ENCODE data around the gene EIF3K.

The EIF3K gene

GRCh38 chr19:38674388-38675171 is 55.6 kb downstream of the EIF3K start:
- H3K27ac Mint-ChIP-seq = peak overlapping the region; percentile 60
- peaks cover 4% of the 10 kb centered on the region for H3K36me3 Mint-ChIP-seq
- no peaks in the 10 kb centered on the region for H3K27me3 Mint-ChIP-seq
- ATAC-seq (ENCODE audit: low read depth) (peak; percentile 52), DNase-seq (ENCODE audit: low spot score in 2 of 2) (no peak)
- H3K9me3 Mint-ChIP-seq = no peaks in the 10 kb centered on the region
- peaks cover 55% of the 10 kb centered on the region for H3K4me1 Mint-ChIP-seq
- no peak overlapping the region for H3K4me3 Mint-ChIP-seq

DNA sequence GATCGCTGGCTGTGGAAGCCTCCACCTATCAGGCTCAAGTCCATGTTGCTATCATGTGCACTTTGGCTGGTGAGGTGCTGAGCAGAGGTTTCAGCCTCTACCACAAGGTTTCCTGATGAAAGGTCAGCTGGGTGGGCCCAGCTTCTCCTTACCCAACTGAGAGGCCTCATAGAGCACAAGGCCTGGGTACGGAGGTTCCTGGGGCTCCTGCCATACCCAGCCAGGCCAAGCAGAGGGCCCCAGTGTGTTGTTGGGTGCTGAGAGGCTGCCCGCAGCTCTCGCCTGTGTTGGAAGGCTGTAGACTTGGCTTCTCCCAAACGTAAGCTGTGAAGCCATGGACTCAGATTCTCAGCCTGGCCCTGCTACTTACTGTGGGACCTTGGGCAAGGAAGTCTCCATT is 56.6 kb downstream of the EIF3K start:
- no peaks in the 10 kb centered on the region for H3K27me3 Mint-ChIP-seq
- H3K36me3 Mint-ChIP-seq = peaks cover 6% of the 10 kb centered on the region
- no peak for ATAC-seq (ENCODE audit: low read depth)
- peaks cover 52% of the 10 kb centered on the region for H3K4me1 Mint-ChIP-seq
- H3K9me3 Mint-ChIP-seq = no peaks in the 10 kb centered on the region
- DNase-seq (ENCODE audit: low spot score in 2 of 2) = no peak
- no peak overlapping the region for H3K27ac Mint-ChIP-seq
- H3K4me3 Mint-ChIP-seq = no peak overlapping the region

GRCh38 chr19:38676023-38676877 is 57.3 kb downstream of the EIF3K start:
- DNase-seq (ENCODE audit: low spot score in 2 of 2) (no peak), ATAC-seq (ENCODE audit: low read depth) (no peak)
- peaks cover 6% of the 10 kb centered on the region for H3K36me3 Mint-ChIP-seq
- H3K4me3 Mint-ChIP-seq = no peak overlapping the region
- H3K27me3 Mint-ChIP-seq = no peaks in the 10 kb centered on the region
- H3K4me1 Mint-ChIP-seq = peaks cover 56% of the 10 kb centered on the region
- H3K9me3 Mint-ChIP-seq = no peaks in the 10 kb centered on the region
- no peak overlapping the region for H3K27ac Mint-ChIP-seq

DNA sequence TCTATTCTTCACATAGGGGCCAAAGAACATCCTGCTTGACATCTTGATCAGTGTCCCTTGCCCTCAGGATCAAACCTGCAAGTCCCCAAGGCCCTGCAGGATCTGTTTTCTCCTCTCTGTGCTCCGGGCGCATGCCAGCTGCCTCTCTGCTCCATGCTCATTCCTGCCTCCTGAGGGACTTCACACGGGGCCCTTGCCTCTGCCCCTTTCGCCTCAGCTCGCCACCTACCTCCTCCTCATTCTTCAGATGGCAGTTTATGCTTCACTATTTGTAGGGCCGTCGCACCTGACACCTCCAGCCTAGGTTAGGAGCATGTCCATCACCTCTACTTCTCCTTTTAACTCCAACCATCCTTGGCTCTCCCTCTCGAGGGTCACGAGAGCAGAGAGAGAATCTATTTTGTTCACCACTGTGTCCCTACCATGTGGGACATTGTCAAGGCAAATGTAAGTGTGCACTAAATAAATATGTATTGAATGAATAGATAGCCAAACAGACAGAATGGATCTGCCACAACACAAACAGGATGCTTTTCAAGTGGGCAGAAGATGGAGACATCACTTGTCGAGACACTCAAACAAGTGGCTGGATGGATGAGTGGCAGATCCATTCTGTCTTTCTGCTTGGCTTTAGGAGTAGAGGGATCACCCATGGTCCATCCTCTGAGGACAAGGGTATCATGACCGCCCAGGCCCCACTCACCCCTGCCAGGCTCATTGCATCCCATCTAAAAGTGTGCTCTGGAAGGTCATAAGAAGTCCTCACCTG is 58.1 kb downstream of the EIF3K start:
- ATAC-seq (ENCODE audit: low read depth) = no peak
- DNase-seq (ENCODE audit: low spot score in 2 of 2) = no peak
- H3K27me3 Mint-ChIP-seq = no peaks in the 10 kb centered on the region
- H3K4me3 Mint-ChIP-seq = no peak overlapping the region
- H3K36me3 Mint-ChIP-seq = peaks cover 10% of the 10 kb centered on the region
- no peaks in the 10 kb centered on the region for H3K9me3 Mint-ChIP-seq
- peaks cover 56% of the 10 kb centered on the region for H3K4me1 Mint-ChIP-seq
- peak overlapping the region; percentile 48 for H3K27ac Mint-ChIP-seq

DNA sequence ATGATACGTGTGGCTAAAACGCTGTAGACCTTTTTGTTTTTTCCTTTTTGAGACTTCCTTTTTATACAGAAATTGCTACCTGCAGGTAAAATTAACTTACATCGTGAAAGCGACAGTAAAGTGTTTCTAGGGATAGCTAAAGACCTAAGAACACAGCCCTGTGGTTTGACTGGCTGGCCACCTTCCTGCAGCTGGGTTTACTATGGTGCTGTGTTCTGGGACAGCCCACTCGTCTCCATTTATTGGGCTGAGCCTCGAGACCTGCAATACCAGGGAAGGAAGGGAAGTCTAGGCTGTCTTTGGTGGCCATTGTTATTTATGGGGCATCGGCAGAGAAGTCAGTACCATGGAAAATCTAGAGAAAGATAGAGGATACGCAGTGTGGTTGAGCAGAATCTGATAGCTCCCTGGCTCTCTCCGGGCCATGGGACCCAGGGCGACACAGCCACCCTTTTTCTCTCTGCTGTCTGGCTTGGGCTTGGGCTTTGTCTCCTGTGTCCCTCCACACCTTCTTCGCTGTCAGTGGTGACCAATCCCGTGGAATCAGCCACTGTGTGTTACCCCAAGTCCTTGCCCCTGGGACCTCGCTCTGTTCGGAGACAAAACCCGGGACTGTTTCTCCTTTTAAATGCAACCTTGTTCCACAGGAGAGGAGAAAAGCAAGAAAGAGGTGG is 59.4 kb downstream of the EIF3K start:
- Mint-ChIP-seq H3K4me3 (no peak overlapping the region), H3K9me3 (no peaks in the 10 kb centered on the region), H3K36me3 (peaks cover 12% of the 10 kb centered on the region), H3K4me1 (peaks cover 64% of the 10 kb centered on the region), H3K27ac (no peak overlapping the region), H3K27me3 (no peaks in the 10 kb centered on the region)
- ATAC-seq (ENCODE audit: low read depth) = no peak
- DNase-seq (ENCODE audit: low spot score in 2 of 2) = no peak

DNA sequence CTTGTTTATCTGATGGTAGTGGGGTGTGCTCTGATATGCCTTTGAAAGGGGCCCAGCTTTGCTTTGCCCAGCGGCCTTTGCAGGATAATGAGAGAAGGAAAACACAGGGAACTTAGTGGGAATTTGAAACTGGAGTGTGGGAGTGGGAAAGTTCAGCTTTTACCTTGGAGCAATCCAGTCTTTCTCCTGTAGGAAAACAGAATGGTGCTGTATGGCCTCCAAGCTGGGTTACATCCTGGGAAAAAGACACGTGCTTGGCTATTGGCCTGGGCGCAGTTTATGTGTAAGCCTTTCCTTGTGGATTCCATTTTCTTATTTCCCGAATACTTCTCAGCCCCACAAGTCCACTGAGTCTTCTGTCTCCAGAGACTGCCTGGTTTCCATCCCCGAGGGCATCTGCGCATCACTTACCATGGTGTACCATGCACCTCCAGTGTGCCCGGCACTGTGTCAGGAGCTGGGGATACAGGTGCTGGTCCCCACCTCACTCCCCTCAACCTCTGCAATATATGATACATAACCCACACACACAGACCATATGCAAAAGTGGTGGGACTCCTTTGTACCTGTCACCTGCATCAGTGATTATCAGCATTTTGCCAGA is 60.0 kb downstream of the EIF3K start:
- Mint-ChIP-seq H3K27me3 (no peaks in the 10 kb centered on the region), H3K4me1 (peaks cover 67% of the 10 kb centered on the region), H3K27ac (no peak overlapping the region), H3K36me3 (peaks cover 12% of the 10 kb centered on the region), H3K4me3 (no peak overlapping the region), H3K9me3 (no peaks in the 10 kb centered on the region)
- DNase-seq (ENCODE audit: low spot score in 2 of 2) (no peak), ATAC-seq (ENCODE audit: low read depth) (no peak)

- Mint-ChIP-seq H3K27me3 (no peaks in the 10 kb centered on the region), H3K36me3 (peaks cover 12% of the 10 kb centered on the region), H3K4me3 (no peak overlapping the region), H3K4me1 (peaks cover 62% of the 10 kb centered on the region), H3K27ac (peak overlapping the region; percentile 15), H3K9me3 (no peaks in the 10 kb centered on the region)
- ATAC-seq (ENCODE audit: low read depth) (no peak), DNase-seq (ENCODE audit: low spot score in 2 of 2) (no peak)
Measured at GRCh38 chr19:38679839-38680238, 60.9 kb downstream of the EIF3K start.

DNA sequence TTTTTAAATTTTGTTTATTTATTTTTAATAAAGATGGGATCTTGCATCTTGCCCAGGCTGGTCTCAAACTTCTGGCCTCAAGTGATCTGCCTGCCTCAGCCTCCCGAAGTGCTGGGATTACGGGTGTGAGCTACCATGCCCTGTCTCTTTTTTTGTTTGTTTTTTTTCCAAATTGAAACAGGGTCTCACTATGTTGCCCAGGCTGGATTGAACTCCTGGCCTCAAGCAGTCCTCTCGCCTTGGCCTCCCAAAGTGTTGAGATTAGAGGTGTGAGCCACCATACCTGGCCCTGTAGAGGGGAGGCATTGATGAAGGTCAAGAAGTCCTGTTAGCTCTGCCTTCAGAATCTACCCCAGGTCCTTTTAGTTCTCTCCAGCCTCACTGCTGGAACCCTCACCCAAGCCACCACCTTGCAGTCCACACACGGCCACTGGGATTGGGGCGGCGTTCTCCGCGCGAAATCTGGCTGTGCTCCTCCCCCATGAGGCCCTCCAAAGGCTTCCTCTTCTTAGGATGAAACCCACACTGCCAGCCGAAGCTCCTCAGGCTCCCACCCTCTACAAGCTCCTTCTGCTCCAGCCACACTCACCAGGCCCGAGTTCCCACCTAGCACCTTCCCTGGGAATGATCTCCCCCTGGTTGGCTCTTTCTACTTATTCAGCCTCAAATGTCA is 63.3 kb downstream of the EIF3K start:
- Mint-ChIP-seq H3K4me3 (no peak overlapping the region), H3K36me3 (peaks cover 9% of the 10 kb centered on the region), H3K27me3 (no peaks in the 10 kb centered on the region), H3K9me3 (no peaks in the 10 kb centered on the region), H3K4me1 (peaks cover 60% of the 10 kb centered on the region), H3K27ac (peak overlapping the region; percentile 17)
- ATAC-seq (ENCODE audit: low read depth) (no peak), DNase-seq (ENCODE audit: low spot score in 2 of 2) (no peak)

DNA sequence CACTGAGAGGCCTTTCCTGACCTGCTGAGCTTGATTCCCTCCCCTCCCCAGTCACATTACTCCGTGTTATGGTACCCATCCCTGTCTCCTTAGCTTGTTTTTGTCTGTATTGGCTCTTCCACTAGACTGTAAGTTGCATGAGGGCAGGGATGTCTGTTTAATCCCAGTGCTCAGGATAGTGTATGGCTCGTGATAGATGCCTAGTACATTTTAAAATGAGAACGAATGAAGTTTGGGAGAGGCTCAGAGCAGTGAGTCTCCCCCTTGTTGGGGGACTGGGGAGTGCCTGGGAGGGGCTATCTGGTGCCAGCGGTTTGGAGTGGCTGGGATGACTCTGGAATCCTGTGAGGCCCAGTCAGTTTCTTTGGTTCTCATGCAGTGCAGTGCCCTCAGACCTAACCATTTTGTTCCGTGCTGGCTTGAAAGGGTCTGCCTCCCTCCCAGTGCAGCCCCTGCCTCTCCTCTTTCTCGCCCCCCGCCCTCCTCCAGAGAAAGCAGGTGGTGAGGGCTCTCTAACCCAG is 63.9 kb downstream of the EIF3K start:
- Mint-ChIP-seq H3K27me3 (no peaks in the 10 kb centered on the region), H3K4me3 (no peak overlapping the region), H3K9me3 (no peaks in the 10 kb centered on the region), H3K4me1 (peaks cover 59% of the 10 kb centered on the region), H3K27ac (peak overlapping the region; percentile 17), H3K36me3 (peaks cover 9% of the 10 kb centered on the region)
- no peak for ATAC-seq (ENCODE audit: low read depth)
- no peak for DNase-seq (ENCODE audit: low spot score in 2 of 2)

DNA sequence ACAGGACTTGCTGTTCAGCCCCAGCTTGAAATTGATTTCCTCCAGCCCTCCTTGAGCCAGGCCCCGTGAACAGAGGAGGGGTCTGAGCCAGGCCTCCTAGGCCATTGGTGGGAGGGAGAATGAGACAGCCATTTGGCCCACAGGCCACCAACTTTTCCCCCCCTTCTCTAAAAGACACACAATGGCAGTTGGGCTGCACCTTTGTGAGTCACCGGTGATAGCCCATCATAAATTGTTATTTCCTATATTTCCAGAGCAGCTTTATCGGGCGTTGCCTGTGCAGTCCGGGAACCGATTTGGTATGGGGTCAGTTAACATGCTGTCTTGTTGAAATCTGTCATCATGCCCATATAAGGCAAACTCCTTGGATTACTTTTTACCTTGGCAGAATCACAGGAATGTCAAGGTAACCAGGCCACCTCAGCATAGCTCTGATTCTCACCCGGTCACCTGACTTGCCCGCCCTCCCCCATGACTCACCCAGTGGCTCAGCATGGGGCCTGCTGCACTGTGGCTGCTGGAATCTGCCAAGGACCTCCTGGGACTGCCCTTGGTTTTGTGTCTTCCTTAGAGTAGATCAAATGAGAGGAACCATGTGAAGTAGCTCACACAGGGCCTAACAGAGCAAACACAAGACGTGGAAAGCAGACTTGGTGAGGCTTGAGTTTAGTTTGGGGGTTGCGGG is 64.5 kb downstream of the EIF3K start:
- DNase-seq (ENCODE audit: low spot score in 2 of 2) = no peak
- no peaks in the 10 kb centered on the region for H3K27me3 Mint-ChIP-seq
- H3K27ac Mint-ChIP-seq = peak overlapping the region; percentile 46
- H3K4me3 Mint-ChIP-seq = no peak overlapping the region
- H3K9me3 Mint-ChIP-seq = no peaks in the 10 kb centered on the region
- peak; percentile 14 for ATAC-seq (ENCODE audit: low read depth)
- H3K36me3 Mint-ChIP-seq = peaks cover 9% of the 10 kb centered on the region
- peaks cover 54% of the 10 kb centered on the region for H3K4me1 Mint-ChIP-seq

GRCh38 chr19:38684078-38684861 is 65.3 kb downstream of the EIF3K start:
- H3K36me3 Mint-ChIP-seq = peaks cover 11% of the 10 kb centered on the region
- peak overlapping the region; percentile 46 for H3K27ac Mint-ChIP-seq
- no peaks in the 10 kb centered on the region for H3K27me3 Mint-ChIP-seq
- H3K4me1 Mint-ChIP-seq = peaks cover 50% of the 10 kb centered on the region
- no peak overlapping the region for H3K4me3 Mint-ChIP-seq
- no peaks in the 10 kb centered on the region for H3K9me3 Mint-ChIP-seq
- ATAC-seq (ENCODE audit: low read depth) (peak; percentile 47), DNase-seq (ENCODE audit: low spot score in 2 of 2) (no peak)
